Omental fat pad (tissue), 4 donors: ENCODE results near the gene BAIAP2L2. TPM values are rescaled to one million over a fixed set of nuclear protein-coding genes. Genes with fewer than 3 reads are reported as not detected.

Source experiments
- ATAC-seq: fragments of 150-250 bp; one replicate; pipeline ENCODE4 v1.9.1; 2016; ENCODE audit warnings: mild to moderate bottlenecking, moderate library complexity; ENCODE audit not compliant: low FRiP score
- DNase-seq: peaks from one replicate; pipeline ENCODE4 v3.0.0-alpha.2; 2019; ENCODE audit warnings: low spot score
- total RNA-seq, 4 donors: library from RNA; depleted of rRNA; stranded (reverse); fragments of >200 nt; gene quantifications; one replicate each; pipeline ENCODE4 v1.1.0, GENCODE V29; 2016
- TF ChIP-seq, protein P1 (sequence below), 3 donors: fragments of 450-650 bp; IDR thresholded peaks; one replicate each; pipeline ENCODE4 v1.5.1; 2016 to 2017; ENCODE audit warnings: antibody characterized with exemption in 3 of 3, mild to moderate bottlenecking in 3 of 3, moderate library complexity in 2 of 3

Gene BAIAP2L2
- total RNA-seq, 4 donors from 2014 or later, result 2.6 to 4.3 (median 3.2) TPM

DNA sequence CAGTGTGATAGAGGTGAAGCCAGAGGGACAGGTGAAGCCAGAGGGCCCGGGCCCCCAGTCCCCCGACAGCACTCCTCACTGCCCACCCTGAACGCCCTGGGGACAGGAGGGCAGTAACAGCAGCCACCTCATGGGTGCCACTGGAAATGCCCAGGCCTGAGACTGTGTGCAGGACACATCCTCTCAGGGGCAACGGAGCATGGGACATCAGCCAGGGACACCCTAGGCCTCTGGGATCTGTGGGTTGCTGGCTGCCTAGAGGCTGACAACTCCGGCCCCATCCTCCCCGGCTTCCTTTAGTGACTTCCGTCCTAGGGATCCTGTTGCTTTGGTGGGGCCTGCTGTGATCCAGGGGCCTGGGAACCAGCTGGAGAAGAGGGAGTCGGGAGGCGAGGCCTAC is 17.4 kb upstream of the BAIAP2L2 start:
- TF ChIP-seq, protein P1, sequence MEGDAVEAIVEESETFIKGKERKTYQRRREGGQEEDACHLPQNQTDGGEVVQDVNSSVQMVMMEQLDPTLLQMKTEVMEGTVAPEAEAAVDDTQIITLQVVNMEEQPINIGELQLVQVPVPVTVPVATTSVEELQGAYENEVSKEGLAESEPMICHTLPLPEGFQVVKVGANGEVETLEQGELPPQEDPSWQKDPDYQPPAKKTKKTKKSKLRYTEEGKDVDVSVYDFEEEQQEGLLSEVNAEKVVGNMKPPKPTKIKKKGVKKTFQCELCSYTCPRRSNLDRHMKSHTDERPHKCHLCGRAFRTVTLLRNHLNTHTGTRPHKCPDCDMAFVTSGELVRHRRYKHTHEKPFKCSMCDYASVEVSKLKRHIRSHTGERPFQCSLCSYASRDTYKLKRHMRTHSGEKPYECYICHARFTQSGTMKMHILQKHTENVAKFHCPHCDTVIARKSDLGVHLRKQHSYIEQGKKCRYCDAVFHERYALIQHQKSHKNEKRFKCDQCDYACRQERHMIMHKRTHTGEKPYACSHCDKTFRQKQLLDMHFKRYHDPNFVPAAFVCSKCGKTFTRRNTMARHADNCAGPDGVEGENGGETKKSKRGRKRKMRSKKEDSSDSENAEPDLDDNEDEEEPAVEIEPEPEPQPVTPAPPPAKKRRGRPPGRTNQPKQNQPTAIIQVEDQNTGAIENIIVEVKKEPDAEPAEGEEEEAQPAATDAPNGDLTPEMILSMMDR (IDR thresholded peaks at IDR 0.05), result no peak
- ATAC-seq (no peak), DNase-seq (no peak)

DNA sequence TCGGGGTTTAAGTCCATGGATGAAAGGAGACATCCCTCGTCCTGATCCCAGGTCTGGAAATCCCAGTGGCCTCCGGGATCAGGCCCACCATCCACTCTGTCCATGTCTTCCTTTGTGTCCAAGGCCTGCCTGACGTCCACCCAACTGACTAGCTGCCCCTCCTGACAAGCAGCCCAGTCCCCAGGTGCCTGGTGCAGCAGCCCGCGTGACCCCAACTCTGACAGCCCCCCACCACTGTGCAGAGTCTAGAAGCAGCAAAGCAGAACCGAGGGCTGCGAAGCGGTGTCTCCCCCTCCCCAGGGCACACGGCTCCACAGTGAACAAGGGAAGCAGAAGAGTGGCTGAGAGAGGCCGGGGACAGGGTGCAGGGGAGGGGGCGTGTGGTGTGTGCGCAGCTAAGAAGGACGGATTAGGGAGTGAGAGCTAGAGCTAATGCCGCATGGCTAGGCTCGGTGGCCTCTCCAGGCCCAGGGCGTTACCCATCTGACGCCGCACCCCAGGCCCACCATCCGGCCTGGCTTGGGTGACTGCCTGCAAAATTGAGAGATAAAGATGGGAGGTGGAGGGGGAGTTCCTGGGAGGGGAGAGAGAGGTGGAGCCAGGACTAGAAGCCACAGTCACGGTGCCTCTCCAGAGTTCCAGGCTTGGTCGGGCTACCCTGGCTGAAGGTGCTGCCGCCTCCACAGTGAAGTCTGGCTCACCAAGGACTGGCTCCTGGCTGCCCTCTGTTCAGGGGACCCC is 16.6 kb upstream of the BAIAP2L2 start:
- ATAC-seq, result no peak
- TF ChIP-seq, protein P1 (IDR thresholded peaks at IDR 0.05), result no peak
- DNase-seq, result no peak

DNA sequence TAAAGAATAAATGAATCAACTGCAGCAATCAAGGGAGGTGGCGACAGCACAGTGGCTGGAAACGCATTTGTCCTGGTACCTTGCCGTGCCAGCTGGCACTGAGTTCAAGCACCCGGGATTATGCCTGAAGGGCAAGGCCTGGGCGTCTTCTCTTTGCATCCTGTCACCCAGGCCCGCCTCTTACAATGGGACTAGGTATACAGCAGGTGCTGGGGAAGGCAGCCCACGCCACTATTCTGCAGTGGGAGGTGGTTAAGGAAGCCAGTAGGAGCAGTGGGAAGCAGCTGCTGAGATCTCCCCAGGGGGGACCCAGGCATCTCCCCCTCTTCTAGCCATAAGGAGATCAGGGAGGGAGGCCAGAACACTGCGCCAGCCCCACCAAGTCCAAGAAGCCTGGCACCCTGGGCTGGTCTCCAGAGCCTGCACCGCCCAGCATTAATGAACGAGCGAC is 15.3 kb upstream of the BAIAP2L2 start:
- ATAC-seq (no peak), DNase-seq (no peak)
- TF ChIP-seq, protein P1 (IDR thresholded peaks at IDR 0.05), result no peak

DNA sequence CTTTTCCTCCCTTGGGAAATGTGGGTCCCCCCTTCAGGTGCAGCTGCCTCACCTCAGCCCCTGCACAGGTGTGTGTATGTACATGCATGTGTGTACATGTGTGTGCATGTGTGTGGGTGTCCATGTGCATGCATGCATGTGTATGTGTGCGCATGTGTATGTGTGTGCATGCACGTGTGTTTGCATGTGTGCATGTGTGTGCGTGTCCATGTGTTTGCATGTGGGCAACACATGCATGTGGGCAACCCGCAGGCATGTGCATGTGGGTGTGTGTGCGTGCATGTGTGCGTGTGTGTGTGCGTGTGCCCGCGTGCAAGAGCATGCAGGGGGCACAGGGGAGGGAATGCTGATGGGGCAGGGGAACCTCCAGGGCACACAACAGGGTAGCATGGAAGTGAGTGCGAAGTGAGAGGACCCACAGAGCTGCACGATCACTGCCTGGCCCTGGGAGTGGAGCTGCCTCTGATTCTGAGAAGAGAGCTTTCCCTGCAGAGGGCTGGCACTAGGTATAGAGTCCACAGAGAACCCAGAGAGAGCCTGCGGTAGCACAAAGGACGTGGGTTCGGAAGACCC is 14.6 kb upstream of the BAIAP2L2 start:
- DNase-seq (no peak), ATAC-seq (no peak)
- TF ChIP-seq, protein P1 (IDR thresholded peaks at IDR 0.05), result no peak

DNA sequence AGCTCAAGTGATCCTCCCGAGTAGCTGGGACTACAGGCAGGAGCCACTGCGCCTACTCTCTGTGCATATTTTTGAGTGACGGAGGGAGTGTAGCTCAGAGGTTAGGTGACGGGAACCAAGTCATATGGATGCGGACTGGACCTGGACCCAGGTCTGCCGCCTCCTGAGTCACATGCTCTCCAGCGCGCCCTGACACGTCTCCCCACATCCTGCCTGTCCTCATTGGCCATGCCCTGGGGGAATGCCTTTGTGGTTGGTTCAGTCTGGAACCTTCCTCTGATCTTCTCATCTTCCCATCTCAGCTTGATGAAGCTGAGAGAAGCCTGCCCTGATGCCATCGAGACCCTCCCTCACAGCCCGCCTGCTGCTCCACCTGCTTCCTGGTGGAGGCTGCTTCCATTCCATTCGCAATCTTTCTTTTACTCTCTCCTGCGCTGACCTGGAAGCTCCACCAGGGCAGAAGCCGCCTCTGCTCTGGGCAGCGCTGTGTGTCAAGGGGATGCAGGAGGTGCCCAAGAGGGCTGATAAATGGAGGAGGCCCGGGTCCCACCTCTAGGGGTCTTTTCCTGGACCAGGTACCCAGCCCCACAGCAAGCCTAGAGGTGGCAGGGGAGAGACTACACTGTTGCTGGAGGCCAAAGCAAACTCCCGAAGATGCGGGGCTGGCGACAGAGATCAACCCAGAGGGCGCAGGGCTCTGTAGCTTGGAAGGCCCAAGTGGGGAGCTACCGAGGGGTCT is 13.9 kb upstream of the BAIAP2L2 start:
- ATAC-seq (no peak), DNase-seq (no peak)
- TF ChIP-seq, protein P1 (IDR thresholded peaks at IDR 0.05), result no peak

DNA sequence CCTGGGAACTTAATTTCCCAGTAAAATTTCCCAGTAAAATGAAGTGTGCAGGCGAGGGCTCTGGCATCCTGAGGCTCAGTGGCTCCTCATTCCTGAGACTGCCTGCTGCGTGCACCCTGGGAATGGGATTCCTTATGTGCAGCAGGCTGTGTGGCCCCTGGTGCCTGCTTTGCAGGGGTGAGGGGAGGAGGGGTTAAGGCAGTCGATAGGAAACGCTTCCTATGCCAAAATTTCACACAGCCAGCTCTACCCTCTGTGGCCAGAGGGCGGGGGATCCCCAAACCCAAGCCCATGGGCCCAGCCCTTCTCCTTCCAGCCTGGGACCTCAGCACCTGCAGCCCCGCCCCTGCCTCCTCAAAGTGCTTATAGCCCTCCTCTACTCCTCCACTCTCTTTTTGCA is 12.1 kb upstream of the BAIAP2L2 start:
- no peak for ATAC-seq
- DNase-seq, result no peak
- TF ChIP-seq, protein P1 (IDR thresholded peaks at IDR 0.05), result no peak
